Measurements from ENCODE around the gene ZNF8. TPM values are rescaled to one million over a fixed set of nuclear protein-coding genes. Genes with fewer than 3 reads are reported as not detected.
A peak's percentile ranks its signal among the peaks of the same experiment; 100 is the strongest.
"Not testable (repeated sequence)": the region's sequence is repeated elsewhere in the genome, so short reads cannot be mapped to it uniquely, and the experiment has no call there.

The ZNF8 gene
- total RNA-seq, 1 donor from 2014 or later: 6.0 TPM

DNA sequence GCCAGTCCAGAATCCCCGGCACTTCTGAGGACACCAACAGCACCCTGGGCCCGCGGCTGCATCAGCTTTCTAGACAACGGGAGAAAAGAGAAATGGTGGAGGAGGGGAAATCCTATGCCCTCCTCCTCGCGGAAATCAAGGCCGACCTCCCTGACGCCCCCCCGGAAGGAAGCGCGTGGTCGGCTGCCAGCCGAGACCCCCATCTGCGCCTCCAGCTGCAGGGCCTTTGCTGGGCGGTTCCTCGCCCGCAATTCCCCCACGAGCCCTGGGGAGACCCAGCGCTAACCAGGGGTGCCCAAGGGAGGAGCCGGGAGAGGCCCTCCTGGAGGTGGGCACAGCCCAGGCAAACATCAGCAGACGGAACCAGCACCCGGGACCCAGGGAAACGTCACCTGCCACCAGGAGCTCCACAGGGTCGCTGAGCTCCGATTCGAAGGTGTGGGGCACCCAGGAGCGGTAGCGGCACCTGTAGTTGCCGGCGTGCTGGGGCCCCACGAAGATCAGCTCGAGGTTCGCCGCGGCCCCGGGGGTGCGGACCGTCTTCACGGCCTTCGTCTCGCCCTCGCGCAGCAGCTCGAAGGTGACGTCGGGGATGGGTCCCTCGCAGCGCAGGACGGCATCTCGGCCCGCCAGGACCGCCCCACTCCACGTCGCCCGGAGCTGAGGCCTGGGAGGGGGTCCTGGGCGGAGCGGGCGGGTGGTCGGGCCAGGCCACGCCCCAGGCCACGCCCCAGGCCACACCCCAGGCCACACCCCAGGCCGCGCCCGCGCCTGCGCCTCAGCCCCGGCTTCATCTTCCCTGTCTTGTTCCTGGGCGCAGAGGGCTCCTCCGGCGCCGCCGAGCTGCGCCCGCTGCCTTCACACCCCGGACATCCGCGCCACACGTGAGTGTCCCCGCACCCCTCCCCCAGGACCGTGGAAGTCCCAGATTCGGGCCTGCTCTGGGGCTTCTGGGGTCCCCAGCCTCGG, 68.5 kb downstream of the ZNF8 start:
- peak; percentile 79 for DNase-seq
- H3K27ac ChIP-seq: peak overlapping the region; percentile 79

DNA sequence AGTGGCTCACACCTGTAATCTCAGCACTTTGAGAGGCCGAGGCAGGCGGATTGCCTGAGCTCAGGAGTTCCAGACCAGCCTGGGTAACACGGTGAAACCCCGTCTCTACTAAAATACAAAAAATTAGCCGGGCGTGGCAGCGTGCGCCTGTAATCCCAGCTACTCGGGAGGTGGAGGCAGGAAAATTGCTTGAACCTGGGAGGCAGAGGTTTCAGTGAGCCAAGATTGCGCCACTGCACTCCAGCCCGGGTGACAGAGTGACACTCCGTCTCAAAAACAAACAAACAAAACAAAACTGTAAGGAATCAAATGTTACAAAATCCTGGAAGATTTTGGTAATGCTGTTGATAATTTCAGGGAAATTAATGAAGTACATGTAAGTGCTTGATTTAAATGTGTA, 69.3 kb downstream of the ZNF8 start:
- DNase-seq; H3K4me1 ChIP-seq; ATAC-seq; H3K36me3 ChIP-seq; intact Hi-C loops (cut with DNase I); H3K9me3 ChIP-seq: not testable (repeated sequence)
- H3K27me3 ChIP-seq: peaks cover 14% of the 10 kb centered on the region
- H3K4me3 ChIP-seq: peak overlapping the region; percentile 73
- peak overlapping the region; percentile 65 for H3K27ac ChIP-seq

More for the DNA sequence above, 68.5 kb downstream of the ZNF8 start:
- Histone ChIP-seq H3K4me1 (peaks cover 5% of the 10 kb centered on the region), H3K4me3 (peak overlapping the region; percentile 73), H3K27me3 (peaks cover 14% of the 10 kb centered on the region), H3K9me3 (no peaks in the 10 kb centered on the region), H3K36me3 (no peaks in the 10 kb centered on the region)
- TF ChIP-seq, protein P1, sequence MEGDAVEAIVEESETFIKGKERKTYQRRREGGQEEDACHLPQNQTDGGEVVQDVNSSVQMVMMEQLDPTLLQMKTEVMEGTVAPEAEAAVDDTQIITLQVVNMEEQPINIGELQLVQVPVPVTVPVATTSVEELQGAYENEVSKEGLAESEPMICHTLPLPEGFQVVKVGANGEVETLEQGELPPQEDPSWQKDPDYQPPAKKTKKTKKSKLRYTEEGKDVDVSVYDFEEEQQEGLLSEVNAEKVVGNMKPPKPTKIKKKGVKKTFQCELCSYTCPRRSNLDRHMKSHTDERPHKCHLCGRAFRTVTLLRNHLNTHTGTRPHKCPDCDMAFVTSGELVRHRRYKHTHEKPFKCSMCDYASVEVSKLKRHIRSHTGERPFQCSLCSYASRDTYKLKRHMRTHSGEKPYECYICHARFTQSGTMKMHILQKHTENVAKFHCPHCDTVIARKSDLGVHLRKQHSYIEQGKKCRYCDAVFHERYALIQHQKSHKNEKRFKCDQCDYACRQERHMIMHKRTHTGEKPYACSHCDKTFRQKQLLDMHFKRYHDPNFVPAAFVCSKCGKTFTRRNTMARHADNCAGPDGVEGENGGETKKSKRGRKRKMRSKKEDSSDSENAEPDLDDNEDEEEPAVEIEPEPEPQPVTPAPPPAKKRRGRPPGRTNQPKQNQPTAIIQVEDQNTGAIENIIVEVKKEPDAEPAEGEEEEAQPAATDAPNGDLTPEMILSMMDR (IDR thresholded peaks at IDR 0.05): no peak
- intact Hi-C loops (cut with DNase I): no loop called here
- ATAC-seq: peak; percentile 97

DNA sequence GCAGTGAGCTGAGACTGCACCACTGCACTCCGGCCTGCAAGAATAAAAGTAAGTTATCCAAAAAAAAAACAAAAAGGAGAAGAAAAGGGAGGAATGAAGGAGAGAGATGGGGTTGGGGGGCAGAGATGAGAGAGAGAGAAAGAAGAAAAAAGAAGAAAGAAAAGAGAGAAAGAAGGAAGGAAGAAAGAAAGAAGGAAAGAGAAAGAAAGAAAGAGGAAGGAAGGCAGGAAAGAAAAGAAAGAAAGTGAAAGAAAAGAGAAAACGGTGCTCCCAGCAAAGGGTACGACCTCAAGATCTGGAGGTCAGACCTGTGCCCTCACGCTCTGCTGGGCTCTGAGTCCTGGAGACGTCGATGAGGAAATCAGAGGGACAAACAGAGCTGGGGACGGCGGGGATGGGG, 70.8 kb downstream of the ZNF8 start:
- H3K4me1 ChIP-seq: peaks cover 5% of the 10 kb centered on the region
- H3K9me3 ChIP-seq: no peaks in the 10 kb centered on the region
- ATAC-seq (no peak), DNase-seq (no peak)
- no peaks in the 10 kb centered on the region for H3K36me3 ChIP-seq
- H3K27ac ChIP-seq: no peak overlapping the region
- intact Hi-C loops (cut with DNase I): no loop called here
- TF ChIP-seq, protein P1 (IDR thresholded peaks at IDR 0.05): no peak
- H3K27me3 ChIP-seq: peaks cover 14% of the 10 kb centered on the region
- H3K4me3 ChIP-seq: no peak overlapping the region

DNA sequence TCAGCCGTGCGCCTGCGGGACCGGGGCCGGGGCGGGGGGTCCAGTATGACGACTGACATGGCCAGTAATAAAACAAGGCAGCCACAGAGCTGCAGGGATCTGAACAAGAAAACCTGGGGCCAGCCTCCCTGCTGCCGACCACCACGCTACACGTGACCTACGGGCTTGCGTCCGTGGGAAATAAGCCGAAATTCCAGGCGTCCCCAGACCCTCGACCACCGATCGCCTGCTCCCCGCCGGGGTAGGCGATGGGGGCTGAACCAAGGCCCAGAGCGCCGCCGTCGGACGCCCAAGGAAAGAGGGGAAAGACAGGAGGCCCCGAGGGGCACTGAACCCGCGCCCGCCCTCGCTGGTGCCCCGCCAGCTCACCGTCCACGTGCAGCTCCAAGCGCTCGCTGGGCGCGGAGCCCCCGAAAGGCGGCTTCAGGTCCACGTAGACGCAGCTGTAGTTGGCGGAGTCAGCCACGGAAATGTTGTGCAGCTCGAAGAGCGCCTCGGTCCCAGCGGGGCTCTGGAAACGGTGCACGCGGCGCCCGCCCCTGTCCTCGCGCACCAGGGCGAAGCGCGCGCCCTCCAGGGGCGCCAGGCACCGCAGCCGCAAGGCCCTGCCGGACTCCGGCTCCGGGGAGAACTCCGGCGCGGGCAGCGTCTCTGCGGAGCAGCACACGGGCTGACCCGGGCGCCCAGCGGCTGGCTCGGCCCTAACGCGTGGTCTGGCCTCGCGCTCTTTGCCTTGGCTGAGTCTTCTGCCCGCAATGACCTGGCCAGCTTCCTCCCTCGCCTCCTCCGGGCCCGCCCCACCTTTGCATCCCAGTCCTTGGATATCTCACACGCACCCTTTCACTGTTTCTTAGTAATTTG, 71.5 kb downstream of the ZNF8 start:
- ATAC-seq (no peak), DNase-seq (no peak)
- H3K4me1 ChIP-seq: peaks cover 5% of the 10 kb centered on the region
- TF ChIP-seq, protein P1 (IDR thresholded peaks at IDR 0.05): no peak
- H3K36me3 ChIP-seq: no peaks in the 10 kb centered on the region
- peaks cover 14% of the 10 kb centered on the region for H3K27me3 ChIP-seq
- intact Hi-C loops (cut with DNase I): no loop called here
- H3K9me3 ChIP-seq: no peaks in the 10 kb centered on the region
- H3K27ac ChIP-seq: no peak overlapping the region
- H3K4me3 ChIP-seq: no peak overlapping the region

DNA sequence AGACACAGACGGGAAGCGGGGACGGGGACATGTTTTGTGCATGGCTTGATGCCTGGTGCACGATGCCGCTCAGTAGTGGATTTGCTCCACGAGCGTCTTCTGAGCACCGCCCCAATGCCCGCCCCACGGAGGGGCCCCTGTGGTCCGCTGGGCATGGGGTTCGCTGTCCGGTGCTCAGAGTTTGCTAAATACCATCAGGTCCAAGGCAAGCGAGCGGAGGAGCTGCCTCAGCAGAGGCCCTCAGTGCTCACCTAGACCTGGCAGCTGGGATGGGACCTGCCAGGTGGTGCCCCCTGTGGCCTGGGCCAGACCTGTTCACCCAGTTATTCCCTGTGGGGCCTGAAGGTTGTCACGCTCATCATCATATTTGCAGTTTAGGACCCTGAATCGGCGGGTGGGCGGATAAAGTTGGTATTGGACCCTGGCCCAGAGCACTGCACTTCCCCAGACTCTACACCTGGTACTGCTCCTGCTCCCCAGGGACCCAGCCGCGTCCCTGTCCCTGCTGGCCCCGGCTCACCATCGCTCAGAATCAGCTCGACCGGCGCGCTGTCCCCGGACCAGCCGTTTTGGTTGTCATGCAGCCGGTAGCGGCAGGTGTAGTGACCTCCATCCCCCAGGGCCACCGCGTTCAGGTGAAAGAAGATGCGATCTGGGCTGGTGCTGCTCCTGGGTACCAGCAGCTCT, 72.3 kb downstream of the ZNF8 start:
- Histone ChIP-seq H3K4me3 (no peak overlapping the region), H3K9me3 (no peaks in the 10 kb centered on the region), H3K36me3 (no peaks in the 10 kb centered on the region), H3K4me1 (peaks cover 7% of the 10 kb centered on the region), H3K27ac (no peak overlapping the region), H3K27me3 (peaks cover 14% of the 10 kb centered on the region)
- DNase-seq (no peak), ATAC-seq (no peak)
- intact Hi-C loops (cut with DNase I): no loop called here
- TF ChIP-seq, protein P1 (IDR thresholded peaks at IDR 0.05): no peak
